Ishikawa (cell line): ENCODE data around the gene TYW5.
A peak's percentile ranks its signal among the peaks of the same experiment; 100 is the strongest.

Experiments
- CEBPB ChIP-seq: IDR thresholded peaks from 2 replicates; pipeline ENCODE4 v1.6.1; 2012
- CREB1 ChIP-seq: IDR thresholded peaks from 2 replicates; pipeline ENCODE4 v1.6.1; 2012; ENCODE audit warnings: low read depth
- EGR1 ChIP-seq: IDR thresholded peaks from 2 replicates; pipeline ENCODE4 v1.6.1; 2012
- EP300 ChIP-seq: IDR thresholded peaks from 2 replicates; pipeline ENCODE4 v1.6.1; 2012; ENCODE audit warnings: borderline replicate concordance
- FOXM1 ChIP-seq: IDR thresholded peaks from 2 replicates; pipeline ENCODE4 v1.6.1; 2012; ENCODE audit warnings: low read depth, borderline replicate concordance
- MAX ChIP-seq: IDR thresholded peaks from 2 replicates; pipeline ENCODE4 v1.6.1; 2012
- NFIC ChIP-seq: IDR thresholded peaks from 2 replicates; pipeline ENCODE4 v1.6.1; 2012
- RAD21 ChIP-seq: IDR thresholded peaks from 2 replicates; pipeline ENCODE4 v1.6.1; 2012; ENCODE audit warnings: low read depth
- REST ChIP-seq: IDR thresholded peaks from 2 replicates; pipeline ENCODE4 v1.6.1; 2012; ENCODE audit warnings: low read depth, mild to moderate bottlenecking
- TAF1 ChIP-seq: IDR thresholded peaks from 2 replicates; pipeline ENCODE4 v1.6.1; 2012; ENCODE audit warnings: low read depth, mild to moderate bottlenecking
- TCF12 ChIP-seq: IDR thresholded peaks from 2 replicates; pipeline ENCODE4 v1.6.1; 2012; ENCODE audit warnings: low read depth
- TEAD4 ChIP-seq: IDR thresholded peaks from 2 replicates; pipeline ENCODE4 v1.6.1; 2012
- USF1 ChIP-seq: IDR thresholded peaks from 2 replicates; pipeline ENCODE4 v1.6.1; 2012
- YY1 ChIP-seq: IDR thresholded peaks from 2 replicates; pipeline ENCODE4 v1.6.1; 2012; ENCODE audit warnings: low read depth
- ZBTB7A ChIP-seq: IDR thresholded peaks from 2 replicates; pipeline ENCODE4 v1.6.1; 2012; ENCODE audit warnings: low read depth

The TYW5 gene

GRCh38 chr2:199979832-199980628 lies 24.7 kb upstream of the TYW5 start:
- TF ChIP-seq REST, result no peak
- TF ChIP-seq RAD21, result peak; percentile 81

GRCh38 chr2:199979398-199979797 lies 24.1 kb upstream of the TYW5 start:
- no peak for TF ChIP-seq EP300
- TF ChIP-seq ZBTB7A, result no peak
- TF ChIP-seq NFIC, result no peak
- TF ChIP-seq YY1, result no peak

GRCh38 chr2:199977984-199978415 lies 22.7 kb upstream of the TYW5 start:
- TF ChIP-seq USF1, result no peak
- TF ChIP-seq CREB1, result no peak
- no peak for TF ChIP-seq ZBTB7A
- TF ChIP-seq EP300, result no peak
- no peak for TF ChIP-seq TCF12
- no peak for TF ChIP-seq FOXM1
- TF ChIP-seq YY1, result no peak
- TF ChIP-seq RAD21, result no peak
- TF ChIP-seq CEBPB, result no peak
- TF ChIP-seq MAX, result no peak

GRCh38 chr2:199975273-199975895 lies 20.1 kb upstream of the TYW5 start:
- TF ChIP-seq CEBPB, result no peak
- TF ChIP-seq YY1, result no peak
- TF ChIP-seq TEAD4, result no peak
- TF ChIP-seq RAD21, result no peak
- TF ChIP-seq EP300, result no peak
- TF ChIP-seq REST, result no peak
- TF ChIP-seq ZBTB7A, result no peak
- no peak for TF ChIP-seq FOXM1
- TF ChIP-seq TCF12, result no peak
- TF ChIP-seq MAX, result no peak
- TF ChIP-seq TAF1, result no peak
- TF ChIP-seq USF1, result no peak
- no peak for TF ChIP-seq NFIC
- TF ChIP-seq CREB1, result no peak
- TF ChIP-seq EGR1, result no peak

GRCh38 chr2:199973703-199974102 lies 18.4 kb upstream of the TYW5 start:
- TF ChIP-seq MAX (no peak), RAD21 (peak; percentile 49), TCF12 (no peak)

- TF ChIP-seq FOXM1 (no peak), YY1 (no peak), TCF12 (no peak), MAX (no peak), RAD21 (no peak), NFIC (no peak), TAF1 (no peak), CREB1 (no peak), USF1 (no peak), ZBTB7A (no peak), EGR1 (no peak), REST (no peak), EP300 (no peak), TEAD4 (no peak), CEBPB (no peak)
Measured at GRCh38 chr2:199972088-199972626, 16.9 kb upstream of the TYW5 start.
